ENCODE measurements around the gene ATG2B.

- no peak for TF ChIP-seq CTCF (IDR thresholded peaks at IDR 0.05 in 4 of 5, conservative IDR thresholded peaks at IDR 0.05 in 1 of 5)
- TF ChIP-seq POLR2A (IDR thresholded peaks at IDR 0.05) = no peak
These were observed 102.1 kb downstream of the ATG2B start for GRCh38 chr14:96261053-96261452.

Data from gastrocnemius medialis (tissue), 4 donors.